ENCODE measurements around the gene ZBTB20. TPM values are rescaled to one million over a fixed set of nuclear protein-coding genes. Genes with fewer than 3 reads are reported as not detected.

Gene ZBTB20
- total RNA-seq, 2 donors from 2014 or later: 55.3 to 61.2 TPM

GRCh38 chr3:114370537-114371174, 776.4 kb downstream of the ZBTB20 start:
- peaks cover 9% of the 10 kb centered on the region for H3K4me1 Mint-ChIP-seq
- ATAC-seq (no peak), DNase-seq (no peak)
- H3K4me3 Mint-ChIP-seq: no peak overlapping the region
- no peaks in the 10 kb centered on the region for H3K9me3 ChIP-seq (ENCODE audit: control insufficient read depth, low read length, poor library complexity, severe bottlenecking)
- H3K27me3 Mint-ChIP-seq: no peaks in the 10 kb centered on the region
- H3K27ac Mint-ChIP-seq: peak overlapping the region; percentile 86
- H3K36me3 Mint-ChIP-seq (ENCODE audit: low read depth): peaks cover 8% of the 10 kb centered on the region

- peaks cover 5% of the 10 kb centered on the region for H3K4me1 Mint-ChIP-seq
- no peak overlapping the region for H3K4me3 Mint-ChIP-seq
- H3K27me3 Mint-ChIP-seq: no peaks in the 10 kb centered on the region
- peaks cover 7% of the 10 kb centered on the region for H3K36me3 Mint-ChIP-seq (ENCODE audit: low read depth)
- no peaks in the 10 kb centered on the region for H3K9me3 ChIP-seq (ENCODE audit: control insufficient read depth, low read length, poor library complexity, severe bottlenecking)
- no peak overlapping the region for H3K27ac Mint-ChIP-seq
- no peak for ATAC-seq
- DNase-seq: no peak
These were observed 781.2 kb downstream of the ZBTB20 start for GRCh38 chr3:114365909-114366308.

GRCh38 chr3:114364806-114365654, 782.1 kb downstream of the ZBTB20 start:
- H3K4me1 Mint-ChIP-seq: no peaks in the 10 kb centered on the region
- H3K27ac Mint-ChIP-seq: no peak overlapping the region
- no peak for DNase-seq

GRCh38 chr3:114363554-114364202, 783.4 kb downstream of the ZBTB20 start:
- H3K27me3 Mint-ChIP-seq: no peaks in the 10 kb centered on the region
- H3K9me3 ChIP-seq (ENCODE audit: control insufficient read depth, low read length, poor library complexity, severe bottlenecking): no peaks in the 10 kb centered on the region
- H3K4me3 Mint-ChIP-seq: no peak overlapping the region
- H3K36me3 Mint-ChIP-seq (ENCODE audit: low read depth): no peaks in the 10 kb centered on the region
- ATAC-seq (no peak), DNase-seq (no peak)
- H3K27ac Mint-ChIP-seq: no peak overlapping the region
- no peaks in the 10 kb centered on the region for H3K4me1 Mint-ChIP-seq

More at GRCh38 chr3:114364806-114365654, 782.1 kb downstream of the ZBTB20 start:
- Mint-ChIP-seq H3K4me3 (no peak overlapping the region), H3K36me3 (ENCODE audit: low read depth) (no peaks in the 10 kb centered on the region), H3K27me3 (no peaks in the 10 kb centered on the region)
- no peaks in the 10 kb centered on the region for H3K9me3 ChIP-seq (ENCODE audit: control insufficient read depth, low read length, poor library complexity, severe bottlenecking)
- no peak for ATAC-seq

- no peaks in the 10 kb centered on the region for H3K9me3 ChIP-seq (ENCODE audit: control insufficient read depth, low read length, poor library complexity, severe bottlenecking)
- H3K27ac Mint-ChIP-seq: no peak overlapping the region
- H3K27me3 Mint-ChIP-seq: no peaks in the 10 kb centered on the region
- H3K36me3 Mint-ChIP-seq (ENCODE audit: low read depth): no peaks in the 10 kb centered on the region
- H3K4me1 Mint-ChIP-seq: no peaks in the 10 kb centered on the region
- DNase-seq (no peak), ATAC-seq (no peak)
- peak overlapping the region; percentile 52 for H3K4me3 Mint-ChIP-seq
These were observed 784.3 kb downstream of the ZBTB20 start for GRCh38 chr3:114362815-114363214.

GRCh38 chr3:114361391-114361790, 785.7 kb downstream of the ZBTB20 start:
- no peaks in the 10 kb centered on the region for H3K36me3 Mint-ChIP-seq (ENCODE audit: low read depth)
- H3K27me3 Mint-ChIP-seq: no peaks in the 10 kb centered on the region
- no peaks in the 10 kb centered on the region for H3K9me3 ChIP-seq (ENCODE audit: control insufficient read depth, low read length, poor library complexity, severe bottlenecking)
- peaks cover 2% of the 10 kb centered on the region for H3K4me1 Mint-ChIP-seq
- H3K4me3 Mint-ChIP-seq: no peak overlapping the region
- ATAC-seq: no peak
- no peak for DNase-seq
- H3K27ac Mint-ChIP-seq: no peak overlapping the region

- Mint-ChIP-seq H3K4me3 (no peak overlapping the region), H3K27me3 (no peaks in the 10 kb centered on the region), H3K36me3 (ENCODE audit: low read depth) (peaks cover 5% of the 10 kb centered on the region), H3K4me1 (peaks cover 2% of the 10 kb centered on the region), H3K27ac (no peak overlapping the region)
- H3K9me3 ChIP-seq (ENCODE audit: control insufficient read depth, low read length, poor library complexity, severe bottlenecking): no peaks in the 10 kb centered on the region
- ATAC-seq (no peak), DNase-seq (no peak)
These were observed 790.6 kb downstream of the ZBTB20 start for GRCh38 chr3:114356525-114356924.

GRCh38 chr3:114356066-114356465, 791.0 kb downstream of the ZBTB20 start:
- no peak for DNase-seq
- H3K27me3 Mint-ChIP-seq: no peaks in the 10 kb centered on the region
- no peak overlapping the region for H3K4me3 Mint-ChIP-seq
- no peak overlapping the region for H3K27ac Mint-ChIP-seq
- no peak for ATAC-seq
- H3K4me1 Mint-ChIP-seq: peaks cover 2% of the 10 kb centered on the region
- peaks cover 8% of the 10 kb centered on the region for H3K36me3 Mint-ChIP-seq (ENCODE audit: low read depth)
- no peaks in the 10 kb centered on the region for H3K9me3 ChIP-seq (ENCODE audit: control insufficient read depth, low read length, poor library complexity, severe bottlenecking)

- ATAC-seq (no peak), DNase-seq (no peak)
- peaks cover 8% of the 10 kb centered on the region for H3K36me3 Mint-ChIP-seq (ENCODE audit: low read depth)
- H3K4me1 Mint-ChIP-seq: peaks cover 2% of the 10 kb centered on the region
- H3K27ac Mint-ChIP-seq: no peak overlapping the region
- H3K27me3 Mint-ChIP-seq: no peaks in the 10 kb centered on the region
- H3K4me3 Mint-ChIP-seq: no peak overlapping the region
- H3K9me3 ChIP-seq (ENCODE audit: control insufficient read depth, low read length, poor library complexity, severe bottlenecking): no peaks in the 10 kb centered on the region
These were observed 791.4 kb downstream of the ZBTB20 start for GRCh38 chr3:114355653-114356052.

GRCh38 chr3:114351822-114352145, 795.3 kb downstream of the ZBTB20 start:
- Mint-ChIP-seq H3K36me3 (ENCODE audit: low read depth) (peaks cover 11% of the 10 kb centered on the region), H3K4me1 (peaks cover 1% of the 10 kb centered on the region), H3K4me3 (no peak overlapping the region), H3K27ac (no peak overlapping the region), H3K27me3 (no peaks in the 10 kb centered on the region)
- DNase-seq (no peak), ATAC-seq (no peak)
- H3K9me3 ChIP-seq (ENCODE audit: control insufficient read depth, low read length, poor library complexity, severe bottlenecking): no peaks in the 10 kb centered on the region

GRCh38 chr3:114351123-114351821, 795.8 kb downstream of the ZBTB20 start:
- no peak overlapping the region for H3K27ac Mint-ChIP-seq
- no peak for DNase-seq
- peaks cover 11% of the 10 kb centered on the region for H3K36me3 Mint-ChIP-seq (ENCODE audit: low read depth)
- no peaks in the 10 kb centered on the region for H3K27me3 Mint-ChIP-seq
- H3K9me3 ChIP-seq (ENCODE audit: control insufficient read depth, low read length, poor library complexity, severe bottlenecking): no peaks in the 10 kb centered on the region
- no peak overlapping the region for H3K4me3 Mint-ChIP-seq
- ATAC-seq: no peak
- H3K4me1 Mint-ChIP-seq: no peaks in the 10 kb centered on the region

- DNase-seq (no peak), ATAC-seq (no peak)
- Mint-ChIP-seq H3K4me3 (no peak overlapping the region), H3K36me3 (ENCODE audit: low read depth) (peaks cover 11% of the 10 kb centered on the region), H3K27ac (no peak overlapping the region), H3K4me1 (peaks cover 2% of the 10 kb centered on the region), H3K27me3 (no peaks in the 10 kb centered on the region)
- no peaks in the 10 kb centered on the region for H3K9me3 ChIP-seq (ENCODE audit: control insufficient read depth, low read length, poor library complexity, severe bottlenecking)
These were observed 796.4 kb downstream of the ZBTB20 start for GRCh38 chr3:114350690-114351089.

GRCh38 chr3:114350271-114350670, 796.8 kb downstream of the ZBTB20 start:
- ATAC-seq: no peak
- Mint-ChIP-seq H3K27me3 (no peaks in the 10 kb centered on the region), H3K4me1 (peaks cover 4% of the 10 kb centered on the region)

More at GRCh38 chr3:114350271-114350670, 796.8 kb downstream of the ZBTB20 start:
- H3K4me3 Mint-ChIP-seq: no peak overlapping the region
- H3K27ac Mint-ChIP-seq: no peak overlapping the region
- no peak for DNase-seq
- peaks cover 11% of the 10 kb centered on the region for H3K36me3 Mint-ChIP-seq (ENCODE audit: low read depth)
- no peaks in the 10 kb centered on the region for H3K9me3 ChIP-seq (ENCODE audit: control insufficient read depth, low read length, poor library complexity, severe bottlenecking)

All from T-helper 17 cell (primary cell).